GM19035 (cell line): ENCODE measurements around the gene DEPDC4.
"Not testable (repeated sequence)": the region's sequence is repeated elsewhere in the genome, so short reads cannot be mapped to it uniquely, and the experiment has no call there.

ENCODE experiments used
- ATAC-seq: cut with Tn5 transposase; IDR thresholded peaks from one replicate; pipeline ENCODE4 v1.9.1; 2021; ENCODE audit not compliant: unreplicated experiment

DEPDC4 gene

GRCh38 chr12:100265107-100265506 is 1.8 kb downstream of the DEPDC4 start:
- not testable (repeated sequence) for ATAC-seq

GRCh38 chr12:100263131-100263530 is 3.7 kb downstream of the DEPDC4 start:
- ATAC-seq = no peak

DNA sequence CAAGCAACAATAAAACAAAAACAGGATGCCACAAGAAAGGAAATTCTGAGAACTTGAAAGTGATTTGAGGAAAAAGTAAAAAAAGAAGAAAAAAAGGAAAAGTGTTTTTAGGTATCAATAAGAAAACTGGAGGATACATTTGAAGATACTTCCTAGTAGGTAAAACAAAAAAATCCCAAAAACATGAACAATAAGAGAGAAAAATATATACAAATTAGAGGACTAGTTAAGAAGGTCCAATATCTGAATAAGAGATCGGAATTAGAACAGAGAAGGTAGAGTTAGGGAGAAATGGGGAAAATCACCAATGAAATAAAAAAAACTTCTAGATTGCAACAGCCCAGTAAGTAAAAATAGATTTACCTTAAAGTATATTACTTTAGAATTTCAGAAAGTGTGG is 8.8 kb downstream of the DEPDC4 start:
- no peak for ATAC-seq

DNA sequence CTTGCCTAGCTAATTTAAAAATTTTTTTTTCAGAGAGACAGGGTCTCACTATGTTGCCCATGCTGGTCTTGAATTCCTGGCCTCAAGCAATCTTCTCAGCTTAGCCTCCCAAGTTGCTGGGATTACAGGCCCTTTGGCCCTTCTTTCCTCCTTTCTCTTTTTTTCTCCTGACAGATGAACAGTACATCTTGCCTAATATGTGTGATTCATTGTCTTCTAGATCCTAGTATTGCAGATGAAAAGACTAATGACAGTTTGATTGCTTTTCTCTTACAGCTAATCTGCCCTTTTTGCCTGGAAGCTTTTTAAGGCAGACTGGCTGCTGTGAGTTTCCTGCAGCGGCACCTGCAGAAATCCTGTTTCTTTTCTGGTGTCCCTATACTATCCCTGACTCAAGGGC is 12.0 kb downstream of the DEPDC4 start:
- no peak for ATAC-seq

- ATAC-seq = no peak
These were observed 13.4 kb downstream of the DEPDC4 start for GRCh38 chr12:100253437-100253836.

DNA sequence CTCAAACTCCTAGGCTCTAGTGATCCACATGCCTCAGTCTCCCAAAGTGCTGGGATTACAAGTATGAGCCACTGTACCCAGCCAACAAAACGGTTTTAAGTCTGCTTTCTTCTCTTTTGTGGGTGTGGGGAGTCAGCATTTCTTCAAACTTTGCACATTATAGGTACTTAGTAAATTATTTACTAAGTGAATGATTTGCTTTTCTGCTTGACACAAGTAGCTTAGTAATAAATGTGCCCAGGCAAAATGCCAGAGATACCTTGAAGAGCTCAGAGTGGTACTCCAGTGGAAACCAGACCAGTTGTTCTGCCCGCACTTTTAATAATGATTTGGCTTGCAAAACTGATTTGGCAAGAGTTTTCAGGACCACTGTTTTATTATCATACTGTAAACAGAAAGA is 15.0 kb downstream of the DEPDC4 start:
- no peak for ATAC-seq

- ATAC-seq = no peak
These were observed 16.9 kb downstream of the DEPDC4 start for GRCh38 chr12:100249941-100250340.

GRCh38 chr12:100248886-100249285 is 18.0 kb downstream of the DEPDC4 start:
- no peak for ATAC-seq

DNA sequence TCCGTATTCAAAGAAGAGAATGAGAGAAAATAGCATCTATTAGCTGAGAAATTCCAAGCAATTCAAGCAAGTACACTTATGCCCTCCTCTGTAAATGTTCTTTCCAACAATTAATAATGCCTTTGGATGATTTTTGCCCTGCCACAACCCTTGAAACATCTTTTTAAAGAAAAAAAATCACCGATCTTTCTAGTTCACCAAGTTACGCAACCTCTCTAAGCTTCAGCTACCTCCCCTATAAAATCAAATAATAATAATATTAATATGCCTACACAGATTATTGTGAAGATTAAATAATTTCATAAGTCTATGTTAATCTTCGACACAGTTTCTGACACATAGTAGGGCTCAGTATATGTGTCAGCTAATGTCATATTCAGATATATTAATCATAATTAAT is 19.1 kb downstream of the DEPDC4 start:
- ATAC-seq = no peak

GRCh38 chr12:100243137-100243536 is 23.7 kb downstream of the DEPDC4 start:
- no peak for ATAC-seq

- ATAC-seq = no peak
These were observed 27.3 kb downstream of the DEPDC4 start for GRCh38 chr12:100239589-100239988.

GRCh38 chr12:100238801-100239200 is 28.1 kb downstream of the DEPDC4 start:
- ATAC-seq = no peak

- ATAC-seq = peak; percentile 73
These were observed 32.1 kb downstream of the DEPDC4 start for GRCh38 chr12:100234591-100235304.

DNA sequence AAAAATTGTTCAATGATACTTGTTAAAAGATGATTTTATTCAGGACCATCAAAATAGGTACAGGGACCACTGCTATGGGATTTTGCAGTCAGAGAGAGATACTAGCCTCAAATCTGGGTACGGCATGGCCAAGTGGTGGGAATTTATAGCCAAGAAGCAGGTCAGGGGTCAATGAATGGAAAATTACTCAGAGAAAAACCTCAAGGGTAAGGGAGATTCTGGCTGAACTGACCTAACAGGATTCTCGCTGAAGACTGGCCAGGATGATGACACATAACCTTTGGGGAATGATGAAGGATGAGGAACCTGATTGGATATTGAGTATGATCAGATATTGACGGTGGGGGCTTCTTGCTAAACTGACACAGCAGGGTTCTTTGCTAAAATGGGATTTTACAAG is 32.7 kb downstream of the DEPDC4 start:
- no peak for ATAC-seq

- not testable (repeated sequence) for ATAC-seq
These were observed 35.0 kb downstream of the DEPDC4 start for GRCh38 chr12:100231873-100232272.

GRCh38 chr12:100229876-100230275 is 37.0 kb downstream of the DEPDC4 start:
- no peak for ATAC-seq

- ATAC-seq = no peak
These were observed 37.7 kb downstream of the DEPDC4 start for GRCh38 chr12:100229036-100229635.

- ATAC-seq = no peak
These were observed 41.4 kb downstream of the DEPDC4 start for GRCh38 chr12:100225491-100225890.

DNA sequence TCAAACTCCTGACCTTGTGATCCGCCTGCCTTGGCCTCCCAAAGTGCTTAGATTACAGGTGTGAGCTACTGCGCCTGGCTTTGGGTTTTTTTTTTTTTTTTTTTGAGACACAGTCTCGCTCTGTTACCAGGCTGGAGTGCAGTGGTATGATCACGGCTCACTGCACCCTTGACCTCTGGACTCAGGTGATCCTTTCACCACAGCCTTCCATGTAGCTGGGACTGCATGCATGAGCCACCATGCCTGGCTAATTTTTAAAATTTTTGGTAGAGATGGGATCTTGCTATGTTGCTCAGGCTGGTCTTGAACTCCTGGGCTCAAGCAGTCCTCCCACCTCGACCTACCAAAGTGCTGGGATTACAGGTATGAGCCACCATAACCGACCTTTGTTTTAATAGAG is 44.7 kb downstream of the DEPDC4 start:
- not testable (repeated sequence) for ATAC-seq

- no peak for ATAC-seq
These were observed 45.4 kb downstream of the DEPDC4 start for GRCh38 chr12:100221523-100221922.

- ATAC-seq = no peak
These were observed 47.4 kb downstream of the DEPDC4 start for GRCh38 chr12:100219328-100220109.

GRCh38 chr12:100216337-100216736 is 50.5 kb downstream of the DEPDC4 start:
- no peak for ATAC-seq
